HCT116 (cell line): ENCODE data around the gene AGL. TPM values are rescaled to one million over a fixed set of nuclear protein-coding genes. Genes with fewer than 3 reads are reported as not detected.
"Not testable (repeated sequence)": the region's sequence is repeated elsewhere in the genome, so short reads cannot be mapped to it uniquely, and the experiment has no call there.

Source experiments
- ATAC-seq: fragments of 200-7000 bp; cut with Tn5 transposase; 2 replicates; pipeline ENCODE4 v1.9.1; 2020; ENCODE audit warnings: mild to moderate bottlenecking, moderate library complexity
- BruUV-seq: library from RNA; stranded (reverse); fragments of 400-500 nt; replicated peaks from 2 replicates; lab custom pipeline; 2021; lab: Mats Ljungman, UMichigan
- CTCF ChIA-PET: fragments of 300-600 bp; sonication (Branson Sonifier 250); formaldehyde crosslinking; loops from one replicate; lab custom pipeline; 2021; ENCODE audit warnings: antibody characterized with exemption; lab: Charles Lee
- POLR2A ChIA-PET: fragments of 300-600, 350-600 bp; sonication (Branson Sonifier 250); formaldehyde crosslinking; loops from one replicate; lab custom pipeline; 2021; ENCODE audit warnings: antibody characterized with exemption; lab: Charles Lee
- RAD21 ChIA-PET, 2 experiments: fragments of 300-600 bp; sonication (Branson Sonifier 250); formaldehyde crosslinking; loops; one replicate each; lab custom pipeline; 2023; ENCODE audit warnings: low total read pairs in 2 of 2; ENCODE audit not compliant: uncharacterized antibody in 2 of 2, unreplicated experiment in 2 of 2, low non-redundant PET in 1 of 2; lab: Charles Lee
- DNase-seq: peaks from one replicate; pipeline ENCODE4 v3.0.0-alpha.2; 2010; ENCODE audit warnings: low read depth, low spot score
- H2AFZ ChIP-seq: fragments of 200-600 bp; shearing (Covaris generic), sonication (generic); 2 replicates; pipeline ENCODE4 v1.6.1; 2017; ENCODE audit warnings: low read depth, mixed run types, mixed read lengths, antibody characterized with exemption, low read length; ENCODE audit not compliant: poor library complexity, severe bottlenecking
- H3K27ac ChIP-seq: 2 replicates; pipeline ENCODE4 v1.5.1; 2012; ENCODE audit warnings: low read depth, low read length
- H3K27me3 ChIP-seq: fragments of 200-600 bp; sonication (generic); 2 replicates; pipeline ENCODE4 v1.6.1; 2016; ENCODE audit warnings: mixed run types, low read length, mixed read lengths; ENCODE audit not compliant: insufficient read depth
- H3K36me3 ChIP-seq, 2 experiments: fragments of 200-500 bp in 1 of 2; fragments of 200-600 bp in 1 of 2; sonication (Bioruptor generic) in 1 of 2; sonication (generic) in 1 of 2; 2 replicates each; pipeline versions ENCODE4 v1.5.1 to v1.6.1; 2014 to 2016; ENCODE audit warnings: low read length in 2 of 2, inconsistent platforms in 1 of 2, mixed read lengths in 1 of 2, mixed run types in 1 of 2; ENCODE audit not compliant: insufficient read depth in 2 of 2, control insufficient read depth in 1 of 2
- H3K4me1 ChIP-seq, 2 experiments: fragments of 200-600 bp in 1 of 2; sonication (generic) in 1 of 2; 2 replicates each; pipeline versions ENCODE4 v1.5.1 to v1.6.1; 2012 to 2017; ENCODE audit warnings: low read length in 2 of 2, inconsistent platforms in 1 of 2, mild to moderate bottlenecking in 1 of 2, mixed read lengths in 1 of 2, mixed run types in 1 of 2, moderate library complexity in 1 of 2; ENCODE audit not compliant: insufficient read depth in 2 of 2, control insufficient read depth in 1 of 2
- H3K4me2 ChIP-seq: fragments of 200-600 bp; sonication (generic); 2 replicates; pipeline ENCODE4 v1.6.1; 2017; ENCODE audit warnings: mixed run types, low read length, mixed read lengths
- H3K4me3 ChIP-seq, 2 experiments: fragments of 200-600 bp in 1 of 2; sonication (generic) in 1 of 2; replicated peaks in 1 of 2; 2 replicates each; pipeline ENCODE4 v1.5.1; 2011 to 2016; ENCODE audit warnings: low read length in 2 of 2, control low read depth in 1 of 2, low read depth in 1 of 2, mild to moderate bottlenecking in 1 of 2, mixed read lengths in 1 of 2, mixed run types in 1 of 2
- H3K79me2 ChIP-seq: fragments of 200-600 bp; sonication (generic); 2 replicates; pipeline ENCODE4 v1.6.1; 2017; ENCODE audit warnings: mild to moderate bottlenecking, mixed run types, low read length, moderate library complexity, mixed read lengths; ENCODE audit not compliant: insufficient read depth
- H3K9ac ChIP-seq: fragments of 200-600 bp; sonication (generic); 2 replicates; pipeline ENCODE4 v1.6.1; 2016; ENCODE audit warnings: low read length, mixed read lengths
- H3K9me2 ChIP-seq: fragments of 200-600 bp; sonication (generic), shearing (Covaris generic); 2 replicates; pipeline ENCODE4 v1.6.1; 2017; ENCODE audit warnings: mixed run types, mild to moderate bottlenecking, moderate library complexity; ENCODE audit not compliant: insufficient read depth
- H3K9me3 ChIP-seq, 2 experiments: fragments of 200-500 bp in 1 of 2; fragments of 200-600 bp in 1 of 2; sonication (Bioruptor generic) in 1 of 2; sonication (generic) in 1 of 2; 2 replicates each; pipeline ENCODE4 v1.6.1; 2014 to 2017; ENCODE audit warnings: low read length in 2 of 2, mixed read lengths in 2 of 2, inconsistent platforms in 1 of 2, low read depth in 1 of 2, mild to moderate bottlenecking in 1 of 2, mixed run types in 1 of 2, moderate library complexity in 1 of 2; ENCODE audit not compliant: control insufficient read depth in 1 of 2, insufficient read depth in 1 of 2
- H4K20me1 ChIP-seq: fragments of 200-600 bp; sonication (generic), shearing (Covaris generic); 2 replicates; pipeline ENCODE4 v1.6.1; 2017; ENCODE audit warnings: mixed run types, mild to moderate bottlenecking, moderate library complexity; ENCODE audit not compliant: insufficient read depth
- EGR1 ChIP-seq: IDR thresholded peaks from 2 replicates; pipeline ENCODE4 v1.6.1; 2012; ENCODE audit warnings: low read depth
- ELF1 ChIP-seq: IDR thresholded peaks from 2 replicates; pipeline ENCODE4 v1.6.1; 2012; ENCODE audit warnings: low read depth, borderline replicate concordance
- EZH2phosphoT487 ChIP-seq: fragments of 200-600 bp; IDR thresholded peaks from 2 replicates; pipeline ENCODE4 v1.6.1; 2018; ENCODE audit warnings: antibody characterized with exemption, borderline replicate concordance
- FOSL1 ChIP-seq: IDR thresholded peaks from 2 replicates; pipeline ENCODE4 v1.6.1; 2012; ENCODE audit warnings: low read depth
- JUND ChIP-seq: IDR thresholded peaks from 2 replicates; pipeline ENCODE4 v1.6.1; 2012
- POLR2A ChIP-seq: IDR thresholded peaks from 2 replicates; pipeline ENCODE4 v1.7.0; 2011; ENCODE audit warnings: borderline replicate concordance; ENCODE audit not compliant: insufficient read depth, insufficient read length; ENCODE audit errors: extremely low read depth
- REST ChIP-seq: IDR thresholded peaks from 2 replicates; pipeline ENCODE4 v1.6.1; 2012; ENCODE audit warnings: low read depth
- SP1 ChIP-seq: IDR thresholded peaks from 2 replicates; pipeline ENCODE4 v1.6.1; 2012; ENCODE audit warnings: low read depth
- TCF7L2 ChIP-seq: IDR thresholded peaks from 2 replicates; pipeline ENCODE4 v1.7.0; 2011; ENCODE audit warnings: borderline replicate concordance, inconsistent platforms; ENCODE audit not compliant: insufficient read depth, insufficient read length; ENCODE audit errors: extremely low read depth
- YY1 ChIP-seq: IDR thresholded peaks from 2 replicates; pipeline ENCODE4 v1.6.1; 2011; ENCODE audit warnings: low read length, low read depth, moderate library complexity, mild to moderate bottlenecking; ENCODE audit not compliant: insufficient replicate concordance; ENCODE audit errors: extremely low read depth
- ZBTB33 ChIP-seq: IDR thresholded peaks from 2 replicates; pipeline ENCODE4 v1.6.1; 2011; ENCODE audit warnings: mild to moderate bottlenecking, low read length, moderate library complexity; ENCODE audit not compliant: insufficient replicate concordance; ENCODE audit errors: extremely low read depth
- ZNF274 ChIP-seq: fragments of 200-500 bp; sonication (Bioruptor generic); IDR thresholded peaks from 2 replicates; pipeline ENCODE4 v1.6.1; 2014; ENCODE audit warnings: mild to moderate bottlenecking, low read depth, low read length, inconsistent platforms
- intact Hi-C: fragments of 100-400 bp; cut with micrococcal nuclease; formaldehyde crosslinking; loops from 2 replicates; pipeline ENCODE4 v1.10.0; 2022
- total RNA-seq: library from RNA; stranded (reverse); gene quantifications from one replicate; pipeline ENCODE4 v1.2.1, GENCODE V29; 2021; ENCODE audit not compliant: unreplicated experiment

Gene AGL
- total RNA-seq, 1 experiment from 2014 or later: 19.4 TPM

DNA sequence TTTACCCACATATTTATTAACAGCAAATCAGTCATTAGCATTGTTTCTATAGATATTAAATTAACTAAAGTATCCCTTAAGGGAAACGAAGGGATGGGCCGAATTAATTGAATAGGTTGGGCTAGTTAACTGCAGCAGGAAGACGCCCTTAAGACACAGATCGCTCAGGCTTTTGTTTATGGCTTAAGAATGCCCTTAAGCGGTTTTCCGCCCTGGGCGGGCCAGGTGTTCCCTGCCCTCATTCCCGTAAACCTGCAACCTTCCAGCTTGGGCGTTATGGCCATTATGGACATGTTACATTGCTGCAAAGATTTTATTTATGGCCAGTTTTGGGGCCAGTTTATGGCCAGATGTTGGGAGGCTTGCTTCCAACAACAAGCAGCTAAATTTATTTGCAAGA is 5.0 kb upstream of the AGL start:
- H4K20me1 ChIP-seq, H3K4me2 ChIP-seq, H3K4me1 ChIP-seq, H3K36me3 ChIP-seq, H2AFZ ChIP-seq, H3K4me3 ChIP-seq, H3K9ac ChIP-seq, ATAC-seq, H3K9me3 ChIP-seq, BruUV-seq, H3K9me2 ChIP-seq, H3K27me3 ChIP-seq, RAD21 ChIA-PET, intact Hi-C loops, H3K27ac ChIP-seq, DNase-seq, POLR2A ChIA-PET, CTCF ChIA-PET, H3K79me2 ChIP-seq: not testable (repeated sequence)

- peak overlapping the region; percentile 85 for H2AFZ ChIP-seq
- no peak for DNase-seq
- POLR2A ChIA-PET: no interaction called here
- peak overlapping the region; percentile 73 for H3K9ac ChIP-seq
- CTCF ChIA-PET: no interaction called here
- no peaks in the 10 kb centered on the region for H3K9me2 ChIP-seq
- peaks cover 9 to 16% of the 10 kb centered on the region in 2 experiments for H3K4me1 ChIP-seq
- intact Hi-C loops: no loop called here
- ATAC-seq: peak; percentile 46
- peak overlapping the region; percentile 84 for H3K4me3 ChIP-seq
- no peaks in the 10 kb centered on the region for H4K20me1 ChIP-seq
- H3K36me3 ChIP-seq: no peaks in the 10 kb centered on the region
- no peaks in the 10 kb centered on the region for H3K9me3 ChIP-seq
- peak overlapping the region; percentile 64 for H3K27ac ChIP-seq
- H3K4me2 ChIP-seq: peak overlapping the region; percentile 90
- no peaks in the 10 kb centered on the region for H3K27me3 ChIP-seq
- RAD21 ChIA-PET: no interaction called here
- TF ChIP-seq TCF7L2: no peak
- TF ChIP-seq JUND: no peak
- no peak for TF ChIP-seq YY1
- TF ChIP-seq SP1: no peak
- TF ChIP-seq POLR2A: no peak
- no peak for TF ChIP-seq EGR1
- no peak for TF ChIP-seq EZH2phosphoT487
- TF ChIP-seq FOSL1: no peak
- no peak for TF ChIP-seq REST
- no peak for TF ChIP-seq ELF1
- TF ChIP-seq ZNF274: no peak
- no peak for TF ChIP-seq ZBTB33
- no peaks in the 10 kb centered on the region for H3K79me2 ChIP-seq
- TSS peak; percentile 94 for BruUV-seq
Observed at GRCh38 chr1:99849413-99849743, 783 bp upstream of the AGL start.
